B cell (primary cell): ENCODE results near the gene SLC24A3. TPM values are rescaled to one million over a fixed set of nuclear protein-coding genes. Genes with fewer than 3 reads are reported as not detected.

Experiments used
- ATAC-seq: fragments of 200-7000 bp; cut with Tn5 transposase; one replicate; pipeline ENCODE4 v1.10.0; 2021; ENCODE audit warnings: low read depth, mild to moderate bottlenecking, moderate number of reproducible peaks, moderate library complexity
- CTCF ChIA-PET: fragments of 350-600 bp; sonication (Branson Sonifier 250); formaldehyde crosslinking; loops from one replicate; lab custom pipeline; 2021; ENCODE audit warnings: antibody characterized with exemption, inconsistent platforms; lab: Charles Lee
- POLR2A ChIA-PET: fragments of 350-600 bp; sonication (Branson Sonifier 250); formaldehyde crosslinking; loops from one replicate; lab custom pipeline; 2021; ENCODE audit warnings: antibody characterized with exemption; lab: Charles Lee
- DNase-seq: peaks from one replicate; pipeline ENCODE4 v3.0.0; 2013
- H2AFZ ChIP-seq: 2 replicates; pipeline ENCODE4 v1.6.1; 2012; ENCODE audit warnings: mild to moderate bottlenecking, low read depth, low read length; ENCODE audit not compliant: insufficient read depth, poor library complexity, severe bottlenecking
- H3K27ac ChIP-seq, 2 donors: 1 replicate in 1 of 2; 2 replicates in 1 of 2; pipeline ENCODE4 v1.5.1; 2012 to 2013; ENCODE audit warnings: low read length in 2 of 2, mild to moderate bottlenecking in 2 of 2, moderate library complexity in 1 of 2
- H3K27me3 ChIP-seq, 4 experiments: fragments of 200-600 bp in 1 of 4; sonication (generic) in 1 of 4; replicated peaks in 1 of 4; 1 replicate in 2 of 4; 2 replicates in 2 of 4; pipeline versions ENCODE4 v1.6.1 to v1.7.0; 2013 to 2016; ENCODE audit warnings: low read length in 3 of 4, mild to moderate bottlenecking in 2 of 4, mixed read lengths in 1 of 4, moderate library complexity in 1 of 4; ENCODE audit not compliant: insufficient read depth in 4 of 4, control insufficient read depth in 3 of 4; ENCODE audit errors: control extremely low read depth in 1 of 4
- H3K36me3 ChIP-seq, 2 experiments: replicated peaks in 1 of 2; 1 replicate in 1 of 2; 2 replicates in 1 of 2; pipeline versions ENCODE4 v1.6.1 to v1.7.1; 2013; ENCODE audit warnings: low read length in 1 of 2; ENCODE audit not compliant: insufficient read depth in 2 of 2, control insufficient read depth in 1 of 2; ENCODE audit errors: control extremely low read depth in 1 of 2, extremely low read depth in 1 of 2
- H3K4me1 ChIP-seq, 2 donors: fragments of 200-600 bp in 1 of 2; sonication (generic) in 1 of 2; 1 replicate in 1 of 2; 2 replicates in 1 of 2; pipeline versions ENCODE4 v1.5.1 to v1.6.1; 2013 to 2017; ENCODE audit warnings: low read length in 2 of 2; ENCODE audit not compliant: control insufficient read depth in 2 of 2, insufficient read depth in 2 of 2
- H3K4me2 ChIP-seq: replicated peaks from 2 replicates; pipeline ENCODE3; 2012; ENCODE audit warnings: mild to moderate bottlenecking, low read depth, low read length; ENCODE audit not compliant: poor library complexity, severe bottlenecking
- H3K4me3 ChIP-seq, 5 experiments: fragments of 200-600 bp in 1 of 5; sonication (generic) in 1 of 5; 1 replicate in 3 of 5; 2 replicates in 2 of 5; pipeline versions ENCODE4 v1.5.1 to v1.7.0; 2011 to 2016; ENCODE audit warnings: low read length in 4 of 5, mild to moderate bottlenecking in 4 of 5, low read depth in 2 of 5, control low read depth in 1 of 5, moderate library complexity in 1 of 5; ENCODE audit not compliant: insufficient read depth in 1 of 5; ENCODE audit errors: control extremely low read depth in 1 of 5, extremely low read depth in 1 of 5
- H3K79me2 ChIP-seq: fragments of 200-600 bp; sonication (generic); one replicate; pipeline ENCODE4 v1.6.0; 2016; ENCODE audit warnings: low read length; ENCODE audit not compliant: control insufficient read depth, insufficient read depth
- H3K9ac ChIP-seq: fragments of 200-600 bp; sonication (generic); 2 replicates; pipeline ENCODE4 v1.6.1; 2017; ENCODE audit warnings: mild to moderate bottlenecking, low read length, moderate library complexity
- H3K9me3 ChIP-seq, 3 donors: one replicate each; pipeline versions ENCODE4 v1.6.1 to v1.7.1; 2013; ENCODE audit warnings: low read length in 2 of 3; ENCODE audit not compliant: control insufficient read depth in 2 of 3, insufficient read depth in 1 of 3; ENCODE audit errors: control extremely low read depth in 1 of 3
- H4K20me1 ChIP-seq: 2 replicates; pipeline ENCODE4 v1.6.0; 2012; ENCODE audit warnings: mild to moderate bottlenecking, low read length; ENCODE audit not compliant: insufficient read depth, control insufficient read depth, poor library complexity, severe bottlenecking
- H3K27ac Mint-ChIP-seq: one replicate; pipeline ENCODE4 v1.8.0; 2021; ENCODE audit warnings: mixed read lengths
- H3K27me3 Mint-ChIP-seq: one replicate; pipeline ENCODE4 v1.8.0; 2021; ENCODE audit warnings: mixed read lengths
- H3K4me1 Mint-ChIP-seq: one replicate; pipeline ENCODE4 v1.8.0; 2021; ENCODE audit warnings: mixed read lengths
- H3K4me3 Mint-ChIP-seq: one replicate; pipeline ENCODE4 v1.8.0; 2021; ENCODE audit warnings: mixed read lengths
- H3K9me3 Mint-ChIP-seq: one replicate; pipeline ENCODE4 v1.8.0; 2022; ENCODE audit warnings: mixed read lengths; ENCODE audit not compliant: insufficient read depth
- EZH2 ChIP-seq: IDR thresholded peaks from 2 replicates; pipeline ENCODE4 v1.6.1; 2012; ENCODE audit warnings: borderline replicate concordance, low read depth, mild to moderate bottlenecking, moderate library complexity, low read length; ENCODE audit not compliant: insufficient read depth, poor library complexity, severe bottlenecking
- WGBS: methylation state at CpG from one replicate; pipeline ENCODE4 v1.1.5; 2013; ENCODE audit warnings: missing lambda C conversion rate; ENCODE audit not compliant: insufficient coverage; 5-methylcytosine and 5-hydroxymethylcytosine counted together
- intact Hi-C: fragments of 100-400 bp; cut with micrococcal nuclease; formaldehyde crosslinking; loops from one replicate; pipeline ENCODE4 v1.10.0; 2022
- polyA plus RNA-seq: library from polyadenylated mRNA; depleted of rRNA; stranded (reverse); fragments of >200 nt; gene quantifications from 2 replicates; pipeline ENCODE4 v1.2.3, GENCODE V29; 2012
- total RNA-seq, 2 donors: library from RNA; stranded (reverse); fragments of 120-200 nt in 1 of 2; gene quantifications; 1 replicate in 1 of 2; 2 replicates in 1 of 2; pipeline versions ENCODE4 v1.2.3 to v1.2.4, GENCODE V29; 2013 to 2022
- TF ChIP-seq, protein P1 (sequence below): fragments of 200-600 bp; IDR thresholded peaks from one replicate; pipeline ENCODE4 v1.8.0; 2022; ENCODE audit warnings: antibody characterized with exemption, mild to moderate bottlenecking

SLC24A3 gene
- total and polyA plus RNA-seq, 2 donors (not counting 1 experiment from before 2014, with no cell fraction given), result not detected

DNA sequence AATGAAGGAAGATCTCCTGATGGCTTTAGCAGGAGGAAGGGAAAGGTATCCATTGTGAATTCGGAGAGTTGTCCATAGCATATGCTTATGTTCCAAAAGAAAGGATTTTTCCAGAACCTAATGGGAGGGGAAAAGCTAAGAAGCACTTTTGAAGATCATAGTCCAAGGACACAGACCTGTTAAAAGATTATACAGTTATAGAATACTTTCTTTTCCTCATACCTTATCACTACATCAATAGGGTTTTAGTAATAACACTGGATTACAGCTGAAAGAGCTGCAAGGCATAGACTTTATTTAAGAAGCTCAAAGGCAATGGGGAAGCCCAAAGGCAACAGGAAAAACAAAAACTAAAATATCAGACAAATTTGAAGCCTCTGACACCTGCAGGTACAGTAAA, 39.8 kb upstream of the SLC24A3 start:
- no peak overlapping the region for H3K4me3 Mint-ChIP-seq
- DNase-seq, result no peak
- no peaks in the 10 kb centered on the region for H3K36me3 ChIP-seq
- H3K4me3 ChIP-seq, result no peak overlapping the region
- no peak overlapping the region for H3K9ac ChIP-seq
- ChIA-PET POLR2A (no interaction called here), CTCF (interaction anchor here (0.6 kb wide), 1 partner anchor 793 kb away, joined by 3 read pairs; no protein-coding TSS in a partner anchor)
- H4K20me1 ChIP-seq, result no peaks in the 10 kb centered on the region
- H3K27ac ChIP-seq, result no peak overlapping the region
- peaks cover 0 to 2% (median 0%) of the 10 kb centered on the region in 3 donors for H3K9me3 ChIP-seq
- ATAC-seq, result no peak
- intact Hi-C loops, result no loop called here
- no CpG with 5 or more reads among the region's 1 CpG for WGBS
- peaks cover 0 to 5% (median 0%) of the 10 kb centered on the region in 4 experiments for H3K27me3 ChIP-seq
- H2AFZ ChIP-seq, result no peak overlapping the region
- no peak overlapping the region for H3K4me2 ChIP-seq
- TF ChIP-seq EZH2, result no peak
- TF ChIP-seq, protein P1, sequence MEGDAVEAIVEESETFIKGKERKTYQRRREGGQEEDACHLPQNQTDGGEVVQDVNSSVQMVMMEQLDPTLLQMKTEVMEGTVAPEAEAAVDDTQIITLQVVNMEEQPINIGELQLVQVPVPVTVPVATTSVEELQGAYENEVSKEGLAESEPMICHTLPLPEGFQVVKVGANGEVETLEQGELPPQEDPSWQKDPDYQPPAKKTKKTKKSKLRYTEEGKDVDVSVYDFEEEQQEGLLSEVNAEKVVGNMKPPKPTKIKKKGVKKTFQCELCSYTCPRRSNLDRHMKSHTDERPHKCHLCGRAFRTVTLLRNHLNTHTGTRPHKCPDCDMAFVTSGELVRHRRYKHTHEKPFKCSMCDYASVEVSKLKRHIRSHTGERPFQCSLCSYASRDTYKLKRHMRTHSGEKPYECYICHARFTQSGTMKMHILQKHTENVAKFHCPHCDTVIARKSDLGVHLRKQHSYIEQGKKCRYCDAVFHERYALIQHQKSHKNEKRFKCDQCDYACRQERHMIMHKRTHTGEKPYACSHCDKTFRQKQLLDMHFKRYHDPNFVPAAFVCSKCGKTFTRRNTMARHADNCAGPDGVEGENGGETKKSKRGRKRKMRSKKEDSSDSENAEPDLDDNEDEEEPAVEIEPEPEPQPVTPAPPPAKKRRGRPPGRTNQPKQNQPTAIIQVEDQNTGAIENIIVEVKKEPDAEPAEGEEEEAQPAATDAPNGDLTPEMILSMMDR, result no peak
- H3K27me3 Mint-ChIP-seq, result peaks cover 17% of the 10 kb centered on the region
- H3K4me1 Mint-ChIP-seq, result no peaks in the 10 kb centered on the region
- H3K79me2 ChIP-seq, result no peaks in the 10 kb centered on the region
- H3K9me3 Mint-ChIP-seq, result no peaks in the 10 kb centered on the region
- H3K4me1 ChIP-seq, result no peaks in the 10 kb centered on the region
- H3K27ac Mint-ChIP-seq, result no peak overlapping the region

DNA sequence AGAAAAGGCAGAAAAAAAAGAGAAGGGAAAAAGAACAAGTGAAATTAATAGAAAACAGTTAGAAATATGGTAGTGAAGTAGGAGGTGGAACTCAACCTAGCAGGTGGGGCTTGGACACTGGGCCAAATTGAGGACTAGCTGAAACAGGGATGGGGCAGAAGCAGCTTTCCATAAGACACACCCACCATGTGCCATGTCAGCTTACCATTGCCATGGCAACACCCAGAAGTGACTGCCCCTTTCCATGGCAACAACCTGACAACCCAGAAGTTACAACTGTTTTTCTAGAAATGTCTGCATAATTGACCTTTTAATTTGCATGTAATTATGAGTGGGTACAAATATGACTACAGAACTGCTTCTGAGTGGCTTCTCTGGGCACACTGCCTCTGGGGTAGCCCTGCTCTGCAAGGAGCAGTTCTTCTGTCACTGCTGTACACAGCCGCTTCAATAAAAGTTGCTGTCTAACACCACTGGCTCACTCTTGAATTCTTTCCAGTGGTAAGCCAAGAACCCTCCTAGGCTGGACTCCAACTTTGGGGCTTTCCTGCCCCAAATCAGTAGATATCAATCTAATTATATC, 35.9 kb upstream of the SLC24A3 start:
- Histone ChIP-seq H3K79me2 (no peaks in the 10 kb centered on the region), H3K4me2 (no peak overlapping the region), H2AFZ (no peak overlapping the region), H3K4me3 (no peak overlapping the region), H3K27me3 (no peaks in the 10 kb centered on the region), H3K4me1 (no peaks in the 10 kb centered on the region), H3K36me3 (no peaks in the 10 kb centered on the region), H3K27ac (no peak overlapping the region), H4K20me1 (no peaks in the 10 kb centered on the region), H3K9ac (no peak overlapping the region), H3K9me3 (no peaks in the 10 kb centered on the region)
- ChIA-PET POLR2A (no interaction called here), CTCF (no interaction called here)
- no peaks in the 10 kb centered on the region for H3K4me1 Mint-ChIP-seq
- no peaks in the 10 kb centered on the region for H3K27me3 Mint-ChIP-seq
- H3K4me3 Mint-ChIP-seq, result no peak overlapping the region
- DNase-seq (no peak), ATAC-seq (no peak)
- TF ChIP-seq, protein P1, result no peak
- TF ChIP-seq EZH2, result no peak
- no peak overlapping the region for H3K27ac Mint-ChIP-seq
- intact Hi-C loops, result no loop called here
- 100% methylated on average over 1 of the region's 1 CpG for WGBS
- H3K9me3 Mint-ChIP-seq, result no peaks in the 10 kb centered on the region
